GM21447 (cell line): Measurements from ENCODE around the gene NAA10.

Experiments used
- ATAC-seq: cut with Tn5 transposase; IDR thresholded peaks from one replicate; pipeline ENCODE4 v1.9.1; 2021; ENCODE audit not compliant: unreplicated experiment

The NAA10 gene

GRCh38 chrX:153885968-153886903 is 48.6 kb downstream of the NAA10 start, which contains the start of gene L1CAM:
Gene L1CAM, minus strand, starts transcription at chrX:153886173. Its CDS starts 10,337 bp downstream, at chrX:153875836.
- no peak for ATAC-seq

- ATAC-seq: no peak
Observed at GRCh38 chrX:153885208-153885787, 49.5 kb downstream of the NAA10 start.

DNA sequence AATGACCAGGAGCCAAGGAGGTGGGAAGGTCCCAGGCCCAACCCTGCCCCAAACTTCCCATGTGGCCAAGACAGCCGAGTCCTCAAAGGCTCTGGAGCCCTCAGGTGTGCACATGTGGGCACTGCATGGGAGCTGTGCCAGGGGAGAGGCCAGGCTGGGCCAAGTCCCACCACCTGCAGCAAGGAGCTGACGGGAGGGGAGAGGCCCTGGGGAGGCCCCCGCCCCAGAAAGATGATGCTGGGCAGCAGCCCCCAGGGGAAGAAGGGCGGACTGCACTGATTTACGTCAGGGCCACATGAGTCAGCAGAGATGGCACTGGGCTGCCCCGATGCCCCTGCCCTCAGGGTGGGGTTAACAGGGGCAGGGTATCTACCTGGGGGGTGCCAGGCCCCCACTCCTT is 50.2 kb downstream of the NAA10 start:
- ATAC-seq: no peak

GRCh38 chrX:153884136-153884535 is 50.7 kb downstream of the NAA10 start:
- ATAC-seq: no peak

DNA sequence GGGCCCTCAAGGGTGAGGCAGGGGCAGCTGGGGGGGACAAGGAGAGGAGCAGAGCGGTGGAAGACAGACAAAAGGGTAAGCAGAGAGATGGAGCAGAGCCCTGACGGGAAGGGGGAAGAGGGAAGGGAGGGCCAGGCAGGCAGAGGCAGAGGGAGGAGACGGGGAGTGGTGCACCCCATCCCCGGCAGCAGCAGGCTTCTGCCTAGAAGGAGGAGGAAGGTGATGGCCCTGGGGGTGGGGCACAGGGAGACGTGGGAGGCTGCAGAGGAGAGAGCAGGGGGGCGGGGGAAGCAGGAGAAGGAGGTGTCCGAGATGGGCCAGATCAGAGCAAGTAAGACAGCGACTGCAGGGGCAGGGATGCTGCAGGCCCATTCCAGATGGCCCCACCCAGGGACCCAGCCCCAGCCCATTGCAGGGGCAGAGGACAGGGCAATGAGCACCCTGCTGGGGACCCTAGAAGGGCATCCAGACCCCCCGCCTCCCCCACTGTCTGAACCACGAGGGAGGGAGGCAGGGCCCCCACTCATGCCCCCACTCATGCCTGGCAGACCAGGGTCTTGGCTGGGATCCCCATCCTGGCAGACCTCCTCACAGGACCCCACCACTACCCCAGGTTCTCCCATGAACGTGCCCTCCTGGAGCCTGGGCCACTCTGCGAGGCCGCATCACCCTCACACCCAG is 51.5 kb downstream of the NAA10 start:
- no peak for ATAC-seq

GRCh38 chrX:153882557-153882956 is 52.3 kb downstream of the NAA10 start:
- no peak for ATAC-seq

DNA sequence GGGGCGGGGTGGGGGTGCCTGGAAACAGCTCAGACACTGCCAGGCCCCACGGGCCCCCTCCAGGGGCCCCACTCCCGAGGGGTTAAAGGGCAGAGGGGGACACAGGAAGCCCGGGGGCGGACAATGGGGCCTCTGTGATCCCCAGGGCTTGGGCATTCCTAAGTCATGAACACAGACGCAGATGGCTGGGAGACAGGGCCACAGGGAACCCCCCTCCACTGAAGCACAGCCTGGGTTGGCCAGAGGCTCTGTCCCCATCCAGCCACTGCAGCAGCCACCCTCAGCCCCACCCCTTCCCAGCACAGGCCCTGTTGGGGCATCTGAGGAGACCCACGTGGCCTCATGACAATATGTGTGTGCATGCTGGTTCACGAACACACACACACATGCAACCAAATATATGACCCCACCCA is 52.7 kb downstream of the NAA10 start:
- no peak for ATAC-seq

DNA sequence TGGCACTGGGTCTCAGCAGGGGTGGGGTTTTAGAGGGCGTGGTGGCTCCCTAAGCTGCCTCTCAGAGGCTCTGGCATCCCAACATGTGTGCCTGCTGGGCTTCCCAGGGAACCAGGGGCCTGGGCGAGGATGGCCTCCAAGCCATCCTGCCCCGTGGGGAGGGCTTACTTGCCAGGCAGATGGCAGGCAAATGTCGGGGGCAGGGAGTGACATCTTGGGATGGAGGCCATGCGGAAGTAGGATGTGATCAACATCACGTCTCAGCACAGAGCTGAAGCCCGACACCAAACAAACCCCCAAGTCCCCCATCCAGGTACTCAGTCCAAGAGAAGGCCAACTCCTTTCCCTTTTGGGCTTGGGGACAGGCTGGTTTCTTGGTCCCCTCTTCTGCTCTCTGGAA is 53.6 kb downstream of the NAA10 start:
- ATAC-seq: no peak

DNA sequence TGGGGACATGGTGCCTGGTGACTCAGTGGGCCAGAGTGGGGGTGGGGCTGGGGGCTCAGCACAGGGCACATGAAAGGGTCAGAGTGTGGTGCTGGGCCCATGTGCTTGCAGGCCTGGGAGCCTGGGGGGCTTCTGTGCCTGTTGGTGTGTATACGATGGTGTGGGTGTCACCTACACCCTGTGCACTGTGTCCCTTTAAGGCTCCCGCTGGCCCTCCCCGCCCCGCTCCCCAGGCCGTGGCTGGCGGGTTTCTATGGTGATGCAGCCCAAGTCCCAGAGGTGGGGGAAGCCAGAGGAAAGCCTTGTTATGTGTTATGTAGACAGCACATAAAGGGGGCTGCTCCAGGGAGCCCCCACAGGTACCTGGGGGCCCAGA is 54.4 kb downstream of the NAA10 start:
- no peak for ATAC-seq

DNA sequence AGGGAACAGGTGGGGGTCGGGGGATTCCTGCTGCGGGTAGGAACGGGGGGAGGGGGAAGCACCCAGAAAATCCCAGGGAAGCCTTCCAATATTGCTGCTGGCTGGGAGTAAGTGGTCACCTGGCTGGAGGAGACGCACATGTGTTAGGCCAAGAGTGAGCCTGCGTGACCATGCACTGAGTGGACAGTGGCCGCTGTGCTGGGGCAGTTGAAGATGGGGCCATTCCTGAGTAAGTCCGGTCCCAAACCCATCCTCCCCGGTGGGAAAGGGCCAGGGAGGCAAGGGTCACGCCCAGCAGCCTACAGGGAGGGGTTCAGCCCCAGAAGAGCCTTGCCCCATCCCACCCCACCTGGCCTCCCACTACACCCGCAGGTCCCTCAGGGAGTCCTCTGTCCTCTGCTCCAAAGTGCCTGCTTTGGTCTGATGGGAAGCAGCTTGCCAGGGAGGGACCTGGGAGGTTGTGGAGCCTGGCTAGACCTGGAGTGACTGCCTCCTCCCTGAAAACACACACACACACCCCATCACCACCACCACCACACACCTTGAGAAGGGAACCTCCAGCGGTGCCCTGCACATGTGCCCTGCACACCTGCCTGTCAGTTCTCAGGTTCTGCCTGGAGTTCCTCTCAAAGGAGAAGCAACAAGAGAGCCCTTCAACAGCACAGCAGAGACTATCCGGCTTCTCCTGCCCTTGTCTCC is 54.9 kb downstream of the NAA10 start:
- ATAC-seq: no peak
